ENCODE measurements around the gene CRLF3. TPM values are rescaled to one million over a fixed set of nuclear protein-coding genes. Genes with fewer than 3 reads are reported as not detected.

The CRLF3 gene
- total and polyA plus RNA-seq, 4 donors, result 8.4 to 16.3 (median 14.6) TPM

- Histone ChIP-seq H3K4me1 (ENCODE audit: control insufficient read depth in 5 of 5, insufficient read depth in 5 of 5, low read length in 5 of 5) (peaks cover 0 to 6% (median 0%) of the 10 kb centered on the region in 5 donors), H3K9ac (ENCODE audit: insufficient read depth in 1 of 2, low read length in 2 of 2) (no peak overlapping the region), H3K27me3 (ENCODE audit: control insufficient read depth in 3 of 3, insufficient read depth in 3 of 3, low read length in 2 of 3) (no peaks in the 10 kb centered on the region), H3K27ac (ENCODE audit: low read depth in 1 of 2, low read length in 1 of 2) (peak overlapping the region in 1 of 2 donors; percentile 46), H3K36me3 (ENCODE audit: control insufficient read depth in 4 of 4, insufficient read depth in 4 of 4, low read length in 4 of 4) (peaks cover 0 to 5% (median 2%) of the 10 kb centered on the region in 4 donors), H3K9me3 (ENCODE audit: control insufficient read depth in 4 of 4, insufficient read depth in 3 of 4, low read length in 3 of 4) (no peaks in the 10 kb centered on the region), H3K4me3 (no peak overlapping the region)
- TF ChIP-seq, protein P1, sequence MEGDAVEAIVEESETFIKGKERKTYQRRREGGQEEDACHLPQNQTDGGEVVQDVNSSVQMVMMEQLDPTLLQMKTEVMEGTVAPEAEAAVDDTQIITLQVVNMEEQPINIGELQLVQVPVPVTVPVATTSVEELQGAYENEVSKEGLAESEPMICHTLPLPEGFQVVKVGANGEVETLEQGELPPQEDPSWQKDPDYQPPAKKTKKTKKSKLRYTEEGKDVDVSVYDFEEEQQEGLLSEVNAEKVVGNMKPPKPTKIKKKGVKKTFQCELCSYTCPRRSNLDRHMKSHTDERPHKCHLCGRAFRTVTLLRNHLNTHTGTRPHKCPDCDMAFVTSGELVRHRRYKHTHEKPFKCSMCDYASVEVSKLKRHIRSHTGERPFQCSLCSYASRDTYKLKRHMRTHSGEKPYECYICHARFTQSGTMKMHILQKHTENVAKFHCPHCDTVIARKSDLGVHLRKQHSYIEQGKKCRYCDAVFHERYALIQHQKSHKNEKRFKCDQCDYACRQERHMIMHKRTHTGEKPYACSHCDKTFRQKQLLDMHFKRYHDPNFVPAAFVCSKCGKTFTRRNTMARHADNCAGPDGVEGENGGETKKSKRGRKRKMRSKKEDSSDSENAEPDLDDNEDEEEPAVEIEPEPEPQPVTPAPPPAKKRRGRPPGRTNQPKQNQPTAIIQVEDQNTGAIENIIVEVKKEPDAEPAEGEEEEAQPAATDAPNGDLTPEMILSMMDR (IDR thresholded peaks at IDR 0.05; ENCODE audit: control extremely low read depth, extremely low read depth), result no peak
- ATAC-seq (ENCODE audit: insufficient read depth, low FRiP score), result no peak
- WGBS, 2 donors, result 59 to 61% methylated on average over 5 of the region's 5 CpGs
- DNase-seq, result no peak
These were observed 12.0 kb downstream of the CRLF3 start for GRCh38 chr17:30812218-30813177.

- 88 to 93% methylated on average over 6 of the region's 6 CpGs for WGBS, 2 donors
- H3K4me1 ChIP-seq (ENCODE audit: control insufficient read depth in 5 of 5, insufficient read depth in 5 of 5, low read length in 5 of 5), result peaks cover 0 to 6% (median 0%) of the 10 kb centered on the region in 5 donors
- H3K27ac ChIP-seq (ENCODE audit: low read depth in 1 of 2, low read length in 1 of 2), result no peak overlapping the region
These were observed 14.6 kb downstream of the CRLF3 start for GRCh38 chr17:30809867-30810266.

DNA sequence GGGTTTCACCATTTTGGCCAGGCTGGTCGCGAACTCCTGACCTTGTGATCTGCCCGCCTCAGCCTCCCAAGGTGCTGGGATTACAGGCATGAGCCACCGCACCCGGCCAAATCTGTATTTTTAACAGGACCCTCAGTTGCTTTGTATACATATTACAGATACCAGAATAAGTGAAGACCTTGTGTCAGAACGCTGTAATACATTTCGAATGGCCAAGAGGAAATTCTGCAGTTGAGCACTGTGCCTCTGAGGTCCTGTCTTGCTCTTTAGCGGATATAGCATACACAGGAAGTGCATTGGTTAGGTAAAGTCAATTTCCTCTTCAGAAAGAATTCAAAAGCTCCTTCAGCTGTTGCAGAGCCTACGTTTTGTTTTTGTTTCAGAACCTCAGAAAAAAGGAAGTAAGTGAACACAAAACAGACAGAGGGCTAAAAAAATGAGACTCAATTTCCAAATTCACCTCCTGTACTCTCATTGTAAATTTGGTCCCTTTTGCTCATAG, 15.7 kb downstream of the CRLF3 start:
- DNase-seq (no peak), ATAC-seq (ENCODE audit: insufficient read depth, low FRiP score) (peak; percentile 19)
- H3K27me3 ChIP-seq (ENCODE audit: control insufficient read depth in 3 of 3, insufficient read depth in 3 of 3, low read length in 2 of 3), result no peaks in the 10 kb centered on the region
- peaks cover 0 to 6% (median 0%) of the 10 kb centered on the region in 5 donors for H3K4me1 ChIP-seq (ENCODE audit: control insufficient read depth in 5 of 5, insufficient read depth in 5 of 5, low read length in 5 of 5)
- no peak overlapping the region for H3K4me3 ChIP-seq
- peaks cover 3 to 5% (median 4%) of the 10 kb centered on the region in 4 donors for H3K36me3 ChIP-seq (ENCODE audit: control insufficient read depth in 4 of 4, insufficient read depth in 4 of 4, low read length in 4 of 4)
- no peak overlapping the region for H3K9ac ChIP-seq (ENCODE audit: insufficient read depth in 1 of 2, low read length in 2 of 2)
- TF ChIP-seq, protein P1 (IDR thresholded peaks at IDR 0.05; ENCODE audit: control extremely low read depth, extremely low read depth), result no peak
- whole genome bisulfite sequencing, 2 donors, result 31 to 55% methylated on average over 9 of the region's 9 CpGs
- H3K27ac ChIP-seq (ENCODE audit: low read depth in 1 of 2, low read length in 1 of 2), result peak overlapping the region in 1 of 2 donors; percentile 47
- H3K9me3 ChIP-seq (ENCODE audit: control insufficient read depth in 4 of 4, insufficient read depth in 3 of 4, low read length in 3 of 4), result no peaks in the 10 kb centered on the region

More at GRCh38 chr17:30809867-30810266, 14.6 kb downstream of the CRLF3 start:
- Histone ChIP-seq H3K9ac (ENCODE audit: insufficient read depth in 1 of 2, low read length in 2 of 2) (no peak overlapping the region), H3K4me3 (no peak overlapping the region), H3K27me3 (ENCODE audit: control insufficient read depth in 3 of 3, insufficient read depth in 3 of 3, low read length in 2 of 3) (no peaks in the 10 kb centered on the region), H3K36me3 (ENCODE audit: control insufficient read depth in 4 of 4, insufficient read depth in 4 of 4, low read length in 4 of 4) (peaks cover 0 to 5% (median 2%) of the 10 kb centered on the region in 4 donors), H3K9me3 (ENCODE audit: control insufficient read depth in 4 of 4, insufficient read depth in 3 of 4, low read length in 3 of 4) (no peaks in the 10 kb centered on the region)
- DNase-seq (no peak), ATAC-seq (ENCODE audit: insufficient read depth, low FRiP score) (no peak)
- TF ChIP-seq, protein P1 (IDR thresholded peaks at IDR 0.05; ENCODE audit: control extremely low read depth, extremely low read depth), result no peak

Data from lung (tissue), 12 donors.